Prostate gland (tissue), 2 donors: ENCODE measurements around the gene RNF213. TPM values are rescaled to one million over a fixed set of nuclear protein-coding genes. Genes with fewer than 3 reads are reported as not detected.
"Not testable (repeated sequence)": the region's sequence is repeated elsewhere in the genome, so short reads cannot be mapped to it uniquely, and the experiment has no call there.

Experiments used
- DNase-seq: peaks from one replicate; pipeline ENCODE4 v3.0.0-alpha.2; 2019; ENCODE audit warnings: low spot score
- H3K27ac ChIP-seq, 2 donors: fragments of 200-600 bp; sonication (generic); 2 replicates each; pipeline ENCODE4 v1.5.1; 2017 to 2019
- H3K27me3 ChIP-seq: fragments of 200-600 bp; sonication (generic); replicated peaks from 2 replicates; pipeline ENCODE4 v1.5.1; 2019; ENCODE audit not compliant: insufficient read depth
- H3K36me3 ChIP-seq, 2 donors: fragments of 200-600 bp; sonication (generic); 1 replicate in 1 of 2; 2 replicates in 1 of 2; pipeline versions ENCODE4 v1.5.1 to v1.8.1; 2017 to 2019
- H3K4me1 ChIP-seq: fragments of 200-600 bp; sonication (generic); replicated peaks from 2 replicates; pipeline ENCODE4 v1.5.1; 2019
- H3K4me3 ChIP-seq, 2 donors: fragments of 200-600 bp; sonication (generic); 2 replicates each; pipeline ENCODE4 v1.5.1; 2017 to 2019
- H3K9me3 ChIP-seq: fragments of 200-600 bp; sonication (generic); 2 replicates; pipeline ENCODE4 v1.5.1; 2017
- POLR2A ChIP-seq: fragments of 450-650 bp; IDR thresholded peaks from one replicate; pipeline ENCODE4 v1.6.1; 2016; ENCODE audit warnings: antibody characterized with exemption, mild to moderate bottlenecking
- POLR2AphosphoS5 ChIP-seq: sonication (generic); formaldehyde crosslinking; IDR thresholded peaks from one replicate; pipeline ENCODE4 v1.6.1; 2017; ENCODE audit warnings: antibody characterized with exemption
- WGBS: methylation state at CpG from one replicate; pipeline ENCODE4 v1.1.5; 2018; 5-methylcytosine and 5-hydroxymethylcytosine counted together
- intact Hi-C: fragments of 100-400 bp; cut with DNase I; formaldehyde crosslinking; loops from one replicate; pipeline ENCODE4 v1.14.2; 2022
- total RNA-seq, 2 donors: library from RNA; depleted of rRNA; stranded (reverse); fragments of >200 nt; gene quantifications; one replicate each; pipeline ENCODE4 v1.1.0, GENCODE V29; 2016
- TF ChIP-seq, protein P1 (sequence below), 4 experiments: fragments of 200-600 bp in 2 of 4; fragments of 450-650 bp in 2 of 4; sonication (generic) in 2 of 4; IDR thresholded peaks; 1 replicate in 3 of 4; 2 replicates in 1 of 4; pipeline ENCODE4 v1.5.1; 2016 to 2019; ENCODE audit warnings: antibody characterized with exemption in 4 of 4, mild to moderate bottlenecking in 2 of 4, moderate library complexity in 2 of 4

RNF213 gene
- total RNA-seq, 2 donors from 2014 or later = 57.7 to 112 TPM

DNA sequence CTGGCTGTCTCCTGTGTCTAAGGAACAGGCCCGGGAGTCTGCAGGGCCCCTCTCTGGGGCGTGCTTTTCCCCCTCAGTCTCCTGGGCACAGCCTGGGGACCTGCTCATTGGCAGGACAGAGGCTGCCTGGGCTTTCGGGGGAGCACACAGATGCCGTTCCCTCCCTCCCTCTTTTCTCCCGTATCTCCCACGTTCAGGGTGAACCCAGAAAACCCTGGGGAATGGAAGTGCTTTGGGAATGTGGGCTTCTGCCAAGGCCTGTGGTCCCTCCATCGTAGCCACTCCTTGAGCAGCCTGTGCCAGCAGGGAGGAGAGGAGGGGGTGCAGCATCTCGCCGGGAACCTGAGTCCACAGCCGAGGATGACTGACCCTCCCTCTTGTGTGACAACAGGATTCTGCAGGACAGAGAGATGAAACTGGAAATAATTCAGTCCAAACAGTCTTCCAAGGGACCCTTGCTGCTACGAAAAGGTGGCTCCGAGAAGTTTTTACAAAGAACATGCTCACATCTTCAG lies 52.0 kb downstream of the RNF213 start:
- intact Hi-C loops = no loop called here
- Histone ChIP-seq H3K27ac (no peak overlapping the region), H3K4me1 (no peaks in the 10 kb centered on the region), H3K36me3 (peaks cover 4 to 5% of the 10 kb centered on the region in 2 donors), H3K4me3 (no peak overlapping the region), H3K9me3 (no peaks in the 10 kb centered on the region), H3K27me3 (no peaks in the 10 kb centered on the region)
- TF ChIP-seq POLR2AphosphoS5 (no peak), POLR2A (no peak)
- TF ChIP-seq, protein P1, sequence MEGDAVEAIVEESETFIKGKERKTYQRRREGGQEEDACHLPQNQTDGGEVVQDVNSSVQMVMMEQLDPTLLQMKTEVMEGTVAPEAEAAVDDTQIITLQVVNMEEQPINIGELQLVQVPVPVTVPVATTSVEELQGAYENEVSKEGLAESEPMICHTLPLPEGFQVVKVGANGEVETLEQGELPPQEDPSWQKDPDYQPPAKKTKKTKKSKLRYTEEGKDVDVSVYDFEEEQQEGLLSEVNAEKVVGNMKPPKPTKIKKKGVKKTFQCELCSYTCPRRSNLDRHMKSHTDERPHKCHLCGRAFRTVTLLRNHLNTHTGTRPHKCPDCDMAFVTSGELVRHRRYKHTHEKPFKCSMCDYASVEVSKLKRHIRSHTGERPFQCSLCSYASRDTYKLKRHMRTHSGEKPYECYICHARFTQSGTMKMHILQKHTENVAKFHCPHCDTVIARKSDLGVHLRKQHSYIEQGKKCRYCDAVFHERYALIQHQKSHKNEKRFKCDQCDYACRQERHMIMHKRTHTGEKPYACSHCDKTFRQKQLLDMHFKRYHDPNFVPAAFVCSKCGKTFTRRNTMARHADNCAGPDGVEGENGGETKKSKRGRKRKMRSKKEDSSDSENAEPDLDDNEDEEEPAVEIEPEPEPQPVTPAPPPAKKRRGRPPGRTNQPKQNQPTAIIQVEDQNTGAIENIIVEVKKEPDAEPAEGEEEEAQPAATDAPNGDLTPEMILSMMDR (IDR thresholded peaks at IDR 0.05) = no peak
- DNase-seq = no peak
- 97% methylated on average over 12 of the region's 12 CpGs for WGBS

DNA sequence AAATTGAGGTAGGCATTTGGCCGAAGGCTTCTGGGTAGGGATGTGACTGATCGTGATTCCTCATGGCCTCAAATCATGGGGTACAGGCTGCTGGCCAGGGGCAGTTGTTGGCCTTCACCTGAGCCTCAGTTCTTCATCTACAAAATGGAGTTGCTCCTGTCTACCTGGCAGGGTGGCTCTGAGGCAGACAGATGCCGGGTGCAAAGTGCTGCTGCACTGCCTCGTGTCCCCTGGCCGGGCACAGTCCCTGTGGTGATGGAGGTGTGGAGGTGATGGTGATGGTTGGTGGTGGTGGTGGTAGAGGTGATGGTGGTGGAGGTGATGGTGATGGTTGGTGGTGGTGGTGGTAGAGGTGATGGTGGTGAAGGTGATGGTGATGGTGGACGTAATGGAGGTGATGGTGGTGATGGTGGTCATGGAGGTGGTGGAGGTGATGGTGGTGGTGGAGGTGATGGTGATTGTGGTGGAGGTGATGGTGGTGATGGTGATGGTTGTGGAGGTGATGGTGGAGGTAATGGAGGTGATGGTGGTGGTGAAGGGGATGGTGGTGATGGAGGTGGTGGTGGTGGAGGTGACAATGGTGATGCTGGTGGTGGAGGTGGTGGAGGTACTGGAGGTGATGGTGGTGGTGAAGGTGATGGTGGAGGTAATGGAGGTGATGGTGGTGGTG lies 52.6 kb downstream of the RNF213 start:
- Histone ChIP-seq H3K27me3 (no peaks in the 10 kb centered on the region), H3K9me3 (no peaks in the 10 kb centered on the region), H3K4me3 (no peak overlapping the region), H3K4me1 (no peaks in the 10 kb centered on the region), H3K27ac (no peak overlapping the region), H3K36me3 (peaks cover 4 to 5% of the 10 kb centered on the region in 2 donors)
- TF ChIP-seq POLR2AphosphoS5 = no peak
- 95% methylated on average over 6 of the region's 6 CpGs for WGBS
- no peak for DNase-seq
- intact Hi-C loops = no loop called here

DNA sequence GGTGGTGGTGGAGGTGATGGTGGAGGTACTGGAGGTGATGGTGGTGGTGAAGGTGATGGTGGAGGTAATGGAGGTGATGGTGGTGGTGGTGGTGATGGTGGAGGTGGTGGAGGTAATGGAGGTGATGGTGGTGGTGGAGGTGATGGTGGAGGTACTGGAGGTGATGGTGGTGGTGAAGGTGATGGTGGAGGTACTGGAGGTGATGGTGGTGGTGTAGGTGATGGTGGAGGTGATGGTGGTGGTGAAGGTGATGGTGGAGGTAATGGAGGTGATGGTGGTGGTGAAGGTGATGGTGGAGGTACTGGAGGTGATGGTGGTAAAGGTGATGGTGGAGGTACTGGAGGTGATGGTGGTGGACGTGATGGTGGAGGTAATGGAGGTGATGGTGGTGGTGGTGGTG lies 53.3 kb downstream of the RNF213 start:
- H3K27ac ChIP-seq, intact Hi-C loops, H3K27me3 ChIP-seq, H3K9me3 ChIP-seq, H3K4me3 ChIP-seq, H3K4me1 ChIP-seq, DNase-seq, H3K36me3 ChIP-seq: not testable (repeated sequence)
- WGBS = no CpG with 5 or more reads among the region's 1 CpG

DNA sequence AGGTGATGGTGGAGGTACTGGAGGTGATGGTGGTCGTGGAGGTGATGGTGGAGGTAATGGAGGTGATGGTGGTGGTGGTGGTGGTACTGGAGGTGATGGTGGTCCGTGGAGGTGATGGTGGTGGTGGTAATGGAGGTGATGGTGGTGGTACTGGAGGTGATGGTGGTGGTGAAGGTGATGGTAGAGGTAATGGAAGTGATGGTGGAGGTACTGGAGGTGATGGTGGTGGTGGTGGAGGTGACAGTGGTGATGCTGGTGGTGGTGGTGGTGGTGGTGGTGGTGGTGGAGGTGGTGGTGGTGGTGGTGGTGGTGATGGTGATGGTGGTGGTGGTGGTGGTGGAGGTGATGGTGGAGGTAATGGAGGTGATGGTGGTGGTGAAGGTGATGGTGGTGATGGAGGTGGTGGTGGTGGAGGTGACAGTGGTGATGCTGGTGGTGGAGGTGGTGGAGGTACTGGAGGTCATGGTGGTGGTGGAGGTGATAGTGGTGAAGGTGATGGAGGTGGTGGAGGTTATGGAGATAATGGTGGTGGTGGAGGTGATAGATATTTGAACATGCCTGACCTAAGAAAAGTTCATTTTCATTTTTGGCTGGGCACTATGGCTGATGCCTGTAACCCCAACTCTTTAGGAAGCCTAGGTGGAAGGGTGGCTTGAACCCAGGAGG lies 55.0 kb downstream of the RNF213 start:
- Histone ChIP-seq H3K27me3 (no peaks in the 10 kb centered on the region), H3K4me1 (no peaks in the 10 kb centered on the region), H3K27ac (no peak overlapping the region), H3K4me3 (no peak overlapping the region), H3K36me3 (peaks cover 4 to 16% of the 10 kb centered on the region in 2 donors), H3K9me3 (no peaks in the 10 kb centered on the region)
- 87% methylated on average over 1 of the region's 2 CpGs for WGBS
- TF ChIP-seq, protein P1 (IDR thresholded peaks at IDR 0.05) = no peak
- no peak for TF ChIP-seq POLR2AphosphoS5
- no peak for TF ChIP-seq POLR2A
- DNase-seq = no peak
- intact Hi-C loops = no loop called here

DNA sequence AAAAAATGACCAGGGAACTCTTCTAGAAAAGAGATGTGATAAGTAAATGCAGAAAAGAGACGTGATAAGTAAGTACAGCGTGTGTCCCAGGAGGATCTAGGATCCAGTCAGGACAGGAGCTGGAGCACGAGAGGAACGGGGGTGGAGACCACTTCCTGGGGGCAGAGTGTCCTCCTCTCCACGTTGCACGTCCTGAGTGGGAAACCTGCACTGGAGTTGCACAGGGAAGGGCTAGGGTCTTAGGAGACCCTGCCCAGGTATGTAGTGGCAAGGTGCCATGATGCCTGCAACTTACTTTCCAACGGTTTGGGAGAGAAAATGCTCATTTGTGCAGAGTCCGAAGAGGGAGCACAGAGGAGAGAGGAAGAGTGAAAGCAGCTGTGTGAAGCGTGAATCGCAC lies 55.8 kb downstream of the RNF213 start:
- Histone ChIP-seq H3K27ac (no peak overlapping the region), H3K4me1 (no peaks in the 10 kb centered on the region), H3K9me3 (no peaks in the 10 kb centered on the region), H3K36me3 (peaks cover 4 to 16% of the 10 kb centered on the region in 2 donors), H3K27me3 (no peaks in the 10 kb centered on the region), H3K4me3 (no peak overlapping the region)
- no peak for DNase-seq
- TF ChIP-seq POLR2AphosphoS5 = no peak
- TF ChIP-seq POLR2A = no peak
- TF ChIP-seq, protein P1 (IDR thresholded peaks at IDR 0.05) = no peak
- WGBS = 60% methylated on average over 10 of the region's 10 CpGs
- intact Hi-C loops = no loop called here
